Endothelial cell of umbilical vein (primary cell): ENCODE measurements around the gene LSM14A. TPM values are rescaled to one million over a fixed set of nuclear protein-coding genes. Genes with fewer than 3 reads are reported as not detected.

Experiments
- BruUV-seq: library from RNA; stranded (reverse); fragments of 400-500 nt; replicated peaks from 2 replicates; lab custom pipeline; 2021; lab: Mats Ljungman, UMichigan
- CTCF ChIA-PET: fragments of 300-600, 350-600 bp; sonication (Branson Sonifier 250); formaldehyde crosslinking; loops from one replicate; lab custom pipeline; 2021; ENCODE audit warnings: antibody characterized with exemption, inconsistent platforms; lab: Charles Lee
- POLR2A ChIA-PET: fragments of 300-600, 350-600 bp; sonication (Branson Sonifier 250); formaldehyde crosslinking; loops from one replicate; lab custom pipeline; 2021; ENCODE audit warnings: antibody characterized with exemption, inconsistent platforms; lab: Charles Lee
- DNase-seq: peaks from one replicate; pipeline ENCODE4 v3.0.0-alpha.2; 2011; ENCODE audit warnings: low read depth, low spot score
- FAIRE-seq: peaks from 2 replicates; lab custom pipeline; 2011; peaks lifted over from hg19 to GRCh38; lab: Jason Lieb, UNC
- H2AFZ ChIP-seq: 2 replicates; pipeline ENCODE4 v1.6.0; 2012; ENCODE audit warnings: low read depth, low read length, control low read depth, inconsistent platforms
- H3K27ac ChIP-seq: 2 replicates; pipeline ENCODE4 v1.5.1; 2011; ENCODE audit warnings: low read depth, mild to moderate bottlenecking, control low read depth, low read length, moderate library complexity; ENCODE audit not compliant: insufficient read depth
- H3K27me3 ChIP-seq, 2 experiments: 2 replicates each; pipeline versions ENCODE4 v1.6.0 to v1.6.1; 2011; ENCODE audit warnings: low read length in 2 of 2, mixed read lengths in 1 of 2; ENCODE audit not compliant: control insufficient read depth in 2 of 2, insufficient read depth in 2 of 2
- H3K36me3 ChIP-seq, 2 experiments: 2 replicates in 1 of 2; 3 replicates in 1 of 2; pipeline ENCODE4 v1.5.1; 2011; ENCODE audit warnings: low read length in 2 of 2, mild to moderate bottlenecking in 1 of 2, moderate library complexity in 1 of 2; ENCODE audit not compliant: control insufficient read depth in 2 of 2, insufficient read depth in 2 of 2; ENCODE audit errors: extremely low read depth in 1 of 2
- H3K4me1 ChIP-seq: 3 replicates; pipeline ENCODE4 v1.5.1; 2011; ENCODE audit warnings: mild to moderate bottlenecking, low read length; ENCODE audit not compliant: control insufficient read depth, insufficient read depth; ENCODE audit errors: extremely low read depth
- H3K4me2 ChIP-seq: 2 replicates; pipeline ENCODE4 v1.6.1; 2011; ENCODE audit warnings: low read length, control low read depth, mixed read lengths; ENCODE audit not compliant: insufficient read depth
- H3K4me3 ChIP-seq, 3 experiments: fragments of 200-600 bp in 1 of 3; sonication (generic), shearing (Covaris generic) in 1 of 3; replicated peaks in 1 of 3; 2 replicates each; pipeline ENCODE4 v1.5.1; 2011 to 2016; ENCODE audit warnings: control low read depth in 3 of 3, low read length in 3 of 3, mild to moderate bottlenecking in 2 of 3, inconsistent platforms in 1 of 3, low read depth in 1 of 3, moderate library complexity in 1 of 3; ENCODE audit not compliant: insufficient read depth in 1 of 3
- H3K79me2 ChIP-seq: 2 replicates; pipeline ENCODE4 v1.6.0; 2012; ENCODE audit warnings: low read length, inconsistent platforms; ENCODE audit not compliant: control insufficient read depth, insufficient read depth
- H3K9ac ChIP-seq: replicated peaks from 2 replicates; pipeline ENCODE3; 2011; ENCODE audit warnings: low read length, control low read depth; ENCODE audit not compliant: insufficient read depth; ENCODE audit errors: extremely low read depth
- H3K9me1 ChIP-seq: replicated peaks from 3 replicates; pipeline ENCODE4 v1.6.0; 2011; ENCODE audit warnings: mild to moderate bottlenecking, low read length; ENCODE audit not compliant: control insufficient read depth, insufficient read depth; ENCODE audit errors: extremely low read depth
- H3K9me3 ChIP-seq: replicated peaks from 2 replicates; pipeline ENCODE4 v1.5.1; 2012; ENCODE audit warnings: low read length, inconsistent platforms; ENCODE audit not compliant: control insufficient read depth, insufficient read depth
- H4K20me1 ChIP-seq: replicated peaks from 2 replicates; pipeline ENCODE3; 2011; ENCODE audit warnings: mild to moderate bottlenecking, low read length; ENCODE audit not compliant: control insufficient read depth, insufficient read depth; ENCODE audit errors: extremely low read depth
- EZH2 ChIP-seq: IDR thresholded peaks from 2 replicates; pipeline ENCODE4 v1.6.1; 2012; ENCODE audit warnings: borderline replicate concordance, low read depth, mild to moderate bottlenecking, moderate library complexity, low read length, inconsistent platforms; ENCODE audit not compliant: severe bottlenecking
- FOS ChIP-seq: IDR thresholded peaks from 2 replicates; pipeline ENCODE4 v1.6.1; 2011; ENCODE audit warnings: mild to moderate bottlenecking, low read length, moderate library complexity, borderline replicate concordance; ENCODE audit not compliant: insufficient read depth
- GATA2 ChIP-seq: IDR thresholded peaks from 2 replicates; pipeline ENCODE4 v1.7.0; 2011; ENCODE audit warnings: low read depth, mild to moderate bottlenecking, moderate library complexity, mixed read lengths, low read length; ENCODE audit not compliant: insufficient read length, insufficient read depth
- POLR2AphosphoS5 ChIP-seq: IDR thresholded peaks from 2 replicates; pipeline ENCODE4 v1.6.1; 2012; ENCODE audit warnings: low read depth, mild to moderate bottlenecking, control low read depth, low read length, moderate library complexity; ENCODE audit not compliant: insufficient read depth
- dilution Hi-C: fragments of 300-500 bp; cut with MboI; formaldehyde crosslinking; loops from one replicate; pipeline ENCODE4 v1.15.0; 2019; ENCODE audit warnings: low sequenced_read_pairs; ENCODE audit not compliant: extremely low pct_ligation_motif_present
- intact Hi-C: fragments of 100-400 bp; cut with micrococcal nuclease; formaldehyde crosslinking; loops from one replicate; pipeline ENCODE4 v1.10.0; 2022
- polyA plus RNA-seq, 4 experiments: library from polyadenylated mRNA; depleted of rRNA in 3 of 4; stranded (reverse) in 3 of 4; unstranded in 1 of 4; fragments of >200 nt; gene quantifications; 2 replicates each; pipeline versions ENCODE4 v1.2.1 to v1.2.3, GENCODE V29; 2011 to 2012; ENCODE audit warnings: missing spikeins in 1 of 4
- total RNA-seq: library from RNA; stranded (reverse); gene quantifications from 2 replicates; pipeline ENCODE4 v1.2.3, GENCODE V29; 2021
- TF ChIP-seq, protein P1 (sequence below), 2 donors: IDR thresholded peaks; 1 replicate in 1 of 2; 2 replicates in 1 of 2; pipeline ENCODE4 v1.5.1; 2011; ENCODE audit warnings: low read length in 2 of 2, mild to moderate bottlenecking in 2 of 2, moderate library complexity in 2 of 2, control low read depth in 1 of 2, inconsistent platforms in 1 of 2, low read depth in 1 of 2; ENCODE audit not compliant: insufficient read depth in 1 of 2; ENCODE audit errors: extremely low read depth in 1 of 2

LSM14A gene
- total and polyA plus RNA-seq, 2 donors (not counting 3 experiments of a cell fraction or from before 2014, with no cell fraction given) = 96.7 to 122 TPM

DNA sequence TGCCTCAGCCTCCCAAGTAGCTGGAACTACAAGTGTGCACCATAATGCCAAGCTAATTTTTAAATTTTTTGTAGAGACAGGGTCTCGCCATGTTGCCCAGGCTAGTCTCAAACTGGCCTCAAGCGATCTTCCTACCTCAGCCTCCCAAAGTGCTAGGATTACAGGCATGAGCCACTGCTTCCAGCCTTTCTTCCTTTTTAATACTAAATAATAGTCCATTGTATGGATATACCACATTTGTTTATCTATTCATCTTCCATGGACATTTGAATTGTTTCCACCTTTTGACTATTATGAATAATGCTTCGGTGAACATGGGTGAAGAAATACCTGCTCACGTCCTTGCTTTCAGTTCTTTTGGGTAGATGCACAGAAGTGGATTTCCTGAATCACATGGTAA is 106.5 kb downstream of the LSM14A start:
- Histone ChIP-seq H3K27ac (no peak overlapping the region), H3K4me2 (no peak overlapping the region), H3K4me1 (peaks cover 54% of the 10 kb centered on the region), H3K9me3 (no peaks in the 10 kb centered on the region), H2AFZ (no peak overlapping the region), H4K20me1 (no peaks in the 10 kb centered on the region), H3K9me1 (no peaks in the 10 kb centered on the region), H3K4me3 (no peak overlapping the region), H3K27me3 (no peaks in the 10 kb centered on the region), H3K36me3 (peaks cover 2% of the 10 kb centered on the region in 2 experiments), H3K9ac (no peak overlapping the region), H3K79me2 (peaks cover 75% of the 10 kb centered on the region)
- intact Hi-C loops (no loop called here), dilution Hi-C loops (no loop called here)
- DNase-seq = no peak
- no peak for FAIRE-seq
- POLR2A ChIA-PET = no interaction called here
- no TSS peak for BruUV-seq
- CTCF ChIA-PET = no interaction called here
- TF ChIP-seq FOS (no peak), POLR2AphosphoS5 (no peak), GATA2 (no peak), EZH2 (no peak)
- TF ChIP-seq, protein P1, sequence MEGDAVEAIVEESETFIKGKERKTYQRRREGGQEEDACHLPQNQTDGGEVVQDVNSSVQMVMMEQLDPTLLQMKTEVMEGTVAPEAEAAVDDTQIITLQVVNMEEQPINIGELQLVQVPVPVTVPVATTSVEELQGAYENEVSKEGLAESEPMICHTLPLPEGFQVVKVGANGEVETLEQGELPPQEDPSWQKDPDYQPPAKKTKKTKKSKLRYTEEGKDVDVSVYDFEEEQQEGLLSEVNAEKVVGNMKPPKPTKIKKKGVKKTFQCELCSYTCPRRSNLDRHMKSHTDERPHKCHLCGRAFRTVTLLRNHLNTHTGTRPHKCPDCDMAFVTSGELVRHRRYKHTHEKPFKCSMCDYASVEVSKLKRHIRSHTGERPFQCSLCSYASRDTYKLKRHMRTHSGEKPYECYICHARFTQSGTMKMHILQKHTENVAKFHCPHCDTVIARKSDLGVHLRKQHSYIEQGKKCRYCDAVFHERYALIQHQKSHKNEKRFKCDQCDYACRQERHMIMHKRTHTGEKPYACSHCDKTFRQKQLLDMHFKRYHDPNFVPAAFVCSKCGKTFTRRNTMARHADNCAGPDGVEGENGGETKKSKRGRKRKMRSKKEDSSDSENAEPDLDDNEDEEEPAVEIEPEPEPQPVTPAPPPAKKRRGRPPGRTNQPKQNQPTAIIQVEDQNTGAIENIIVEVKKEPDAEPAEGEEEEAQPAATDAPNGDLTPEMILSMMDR (IDR thresholded peaks at IDR 0.05; ENCODE audit: extremely low read depth in 1 of 2, insufficient read depth in 1 of 2, low read depth in 1 of 2, low read length in 2 of 2) = no peak

Other genes starting within 250 kb of the LSM14A start
- 46.8 and 46.9 TPM in 2 replicates for gene GARRE1, start 82.0 kb downstream of the LSM14A start, total RNA-seq
- gene GARRE1, start 82.0 kb downstream of the LSM14A start, polyA plus RNA-seq = 39.2 and 45.4 TPM in 2 replicates
- 245 and 273 TPM in 2 replicates for gene GPI, start 192.7 kb downstream of the LSM14A start, total RNA-seq
- 110 and 131 TPM in 2 replicates for gene GPI, start 192.7 kb downstream of the LSM14A start, polyA plus RNA-seq
- 12.4 and 12.9 TPM in 2 replicates for gene PDCD2L, start 231.9 kb downstream of the LSM14A start, total RNA-seq
- 20.3 and 24.9 TPM in 2 replicates for gene PDCD2L, start 231.9 kb downstream of the LSM14A start, polyA plus RNA-seq